IPS-15b (cell line): ENCODE data around the gene MELTF.

Experiments
- H3K27me3 ChIP-seq: one replicate; pipeline ENCODE4 v1.6.1; 2013; ENCODE audit warnings: low read length; ENCODE audit not compliant: control insufficient read depth, insufficient read depth
- H3K36me3 ChIP-seq: one replicate; pipeline ENCODE4 v1.6.1; 2013; ENCODE audit warnings: low read length; ENCODE audit not compliant: control insufficient read depth, insufficient read depth
- H3K4me1 ChIP-seq: one replicate; pipeline ENCODE4 v1.6.1; 2013; ENCODE audit warnings: mild to moderate bottlenecking, low read length; ENCODE audit not compliant: control insufficient read depth, insufficient read depth
- H3K4me3 ChIP-seq: one replicate; pipeline ENCODE4 v1.5.1; 2013; ENCODE audit warnings: low read depth, low read length
- H3K9ac ChIP-seq: one replicate; pipeline ENCODE4 v1.6.1; 2013; ENCODE audit warnings: low read depth, mild to moderate bottlenecking, low read length
- H3K9me3 ChIP-seq: one replicate; pipeline ENCODE4 v1.6.1; 2013; ENCODE audit warnings: mild to moderate bottlenecking, low read length; ENCODE audit not compliant: control insufficient read depth, insufficient read depth

Gene MELTF

GRCh38 chr3:196995027-196995426 lies 34.6 kb downstream of the MELTF start:
- H3K27me3 ChIP-seq: no peaks in the 10 kb centered on the region
- H3K36me3 ChIP-seq: no peaks in the 10 kb centered on the region
- no peak overlapping the region for H3K9ac ChIP-seq
- H3K4me3 ChIP-seq: no peak overlapping the region
- no peaks in the 10 kb centered on the region for H3K9me3 ChIP-seq
- no peaks in the 10 kb centered on the region for H3K4me1 ChIP-seq

GRCh38 chr3:196994056-196994455 lies 35.6 kb downstream of the MELTF start:
- H3K9ac ChIP-seq: no peak overlapping the region
- H3K27me3 ChIP-seq: no peaks in the 10 kb centered on the region
- no peaks in the 10 kb centered on the region for H3K4me1 ChIP-seq
- no peaks in the 10 kb centered on the region for H3K36me3 ChIP-seq
- H3K4me3 ChIP-seq: no peak overlapping the region
- no peaks in the 10 kb centered on the region for H3K9me3 ChIP-seq

- no peaks in the 10 kb centered on the region for H3K27me3 ChIP-seq
- H3K4me1 ChIP-seq: no peaks in the 10 kb centered on the region
- H3K36me3 ChIP-seq: no peaks in the 10 kb centered on the region
- H3K4me3 ChIP-seq: no peak overlapping the region
- H3K9ac ChIP-seq: no peak overlapping the region
- H3K9me3 ChIP-seq: no peaks in the 10 kb centered on the region
Observed at GRCh38 chr3:196992461-196993065, 37.1 kb downstream of the MELTF start.

- Histone ChIP-seq H3K4me3 (no peak overlapping the region), H3K9me3 (no peaks in the 10 kb centered on the region), H3K27me3 (no peaks in the 10 kb centered on the region), H3K9ac (no peak overlapping the region), H3K4me1 (no peaks in the 10 kb centered on the region), H3K36me3 (no peaks in the 10 kb centered on the region)
Observed at GRCh38 chr3:196991581-196992460, 37.8 kb downstream of the MELTF start.

GRCh38 chr3:196990601-196991007 lies 39.0 kb downstream of the MELTF start:
- Histone ChIP-seq H3K9me3 (no peaks in the 10 kb centered on the region), H3K36me3 (no peaks in the 10 kb centered on the region), H3K27me3 (no peaks in the 10 kb centered on the region), H3K4me3 (no peak overlapping the region), H3K9ac (no peak overlapping the region), H3K4me1 (no peaks in the 10 kb centered on the region)

GRCh38 chr3:196989721-196990262 lies 39.8 kb downstream of the MELTF start:
- Histone ChIP-seq H3K9me3 (no peaks in the 10 kb centered on the region), H3K9ac (no peak overlapping the region), H3K27me3 (no peaks in the 10 kb centered on the region), H3K4me3 (no peak overlapping the region), H3K4me1 (no peaks in the 10 kb centered on the region), H3K36me3 (no peaks in the 10 kb centered on the region)

GRCh38 chr3:196988241-196989029 lies 41.2 kb downstream of the MELTF start:
- H3K9me3 ChIP-seq: no peaks in the 10 kb centered on the region
- no peak overlapping the region for H3K9ac ChIP-seq
- no peaks in the 10 kb centered on the region for H3K27me3 ChIP-seq
- H3K4me3 ChIP-seq: no peak overlapping the region
- H3K4me1 ChIP-seq: no peaks in the 10 kb centered on the region
- H3K36me3 ChIP-seq: no peaks in the 10 kb centered on the region

- no peaks in the 10 kb centered on the region for H3K4me1 ChIP-seq
- no peaks in the 10 kb centered on the region for H3K9me3 ChIP-seq
- H3K4me3 ChIP-seq: no peak overlapping the region
- H3K9ac ChIP-seq: no peak overlapping the region
- no peaks in the 10 kb centered on the region for H3K36me3 ChIP-seq
- H3K27me3 ChIP-seq: no peaks in the 10 kb centered on the region
Observed at GRCh38 chr3:196987022-196987421, 42.6 kb downstream of the MELTF start.

- H3K27me3 ChIP-seq: no peaks in the 10 kb centered on the region
- no peak overlapping the region for H3K9ac ChIP-seq
- no peak overlapping the region for H3K4me3 ChIP-seq
- no peaks in the 10 kb centered on the region for H3K9me3 ChIP-seq
- no peaks in the 10 kb centered on the region for H3K36me3 ChIP-seq
- no peaks in the 10 kb centered on the region for H3K4me1 ChIP-seq
Observed at GRCh38 chr3:196985954-196986885, 43.4 kb downstream of the MELTF start.

- Histone ChIP-seq H3K4me3 (no peak overlapping the region), H3K36me3 (no peaks in the 10 kb centered on the region), H3K9ac (no peak overlapping the region), H3K27me3 (no peaks in the 10 kb centered on the region), H3K4me1 (no peaks in the 10 kb centered on the region), H3K9me3 (no peaks in the 10 kb centered on the region)
Observed at GRCh38 chr3:196985298-196985697, 44.3 kb downstream of the MELTF start.

- Histone ChIP-seq H3K4me3 (no peak overlapping the region), H3K27me3 (no peaks in the 10 kb centered on the region), H3K9ac (no peak overlapping the region), H3K4me1 (no peaks in the 10 kb centered on the region), H3K9me3 (no peaks in the 10 kb centered on the region), H3K36me3 (no peaks in the 10 kb centered on the region)
Observed at GRCh38 chr3:196983186-196983585, 46.4 kb downstream of the MELTF start.
